HG02588 (cell line): ENCODE data around the gene KCNQ5.
"Not testable (repeated sequence)": the region's sequence is repeated elsewhere in the genome, so short reads cannot be mapped to it uniquely, and the experiment has no call there.

ENCODE experiments used
- ATAC-seq: cut with Tn5 transposase; IDR thresholded peaks from one replicate; pipeline ENCODE4 v1.9.1; 2021; ENCODE audit warnings: mild to moderate bottlenecking, moderate library complexity; ENCODE audit not compliant: unreplicated experiment

Gene KCNQ5

DNA sequence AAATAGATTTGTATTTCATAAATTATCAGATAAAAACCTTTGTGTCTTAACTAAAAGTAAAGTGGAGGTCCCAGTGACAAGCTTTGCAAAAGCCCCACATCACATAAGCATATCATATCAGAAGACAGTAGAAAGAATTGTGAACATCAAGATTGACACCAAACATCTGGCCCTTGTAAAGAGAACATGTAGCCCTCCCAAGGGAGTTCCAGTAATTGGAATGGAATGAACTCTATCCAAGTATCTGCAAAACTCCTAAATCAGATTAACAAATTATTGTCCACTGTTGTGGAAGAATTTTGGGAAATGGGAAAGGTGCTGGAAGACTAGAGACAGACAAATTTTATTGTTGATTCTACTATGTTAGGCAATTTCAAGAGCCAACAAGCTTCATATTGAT lies 268.8 kb downstream of the KCNQ5 start:
- no peak for ATAC-seq

GRCh38 chr6:72892901-72893300 lies 271.0 kb downstream of the KCNQ5 start:
- no peak for ATAC-seq

- no peak for ATAC-seq
Observed at GRCh38 chr6:72894091-72894490, 272.2 kb downstream of the KCNQ5 start.

DNA sequence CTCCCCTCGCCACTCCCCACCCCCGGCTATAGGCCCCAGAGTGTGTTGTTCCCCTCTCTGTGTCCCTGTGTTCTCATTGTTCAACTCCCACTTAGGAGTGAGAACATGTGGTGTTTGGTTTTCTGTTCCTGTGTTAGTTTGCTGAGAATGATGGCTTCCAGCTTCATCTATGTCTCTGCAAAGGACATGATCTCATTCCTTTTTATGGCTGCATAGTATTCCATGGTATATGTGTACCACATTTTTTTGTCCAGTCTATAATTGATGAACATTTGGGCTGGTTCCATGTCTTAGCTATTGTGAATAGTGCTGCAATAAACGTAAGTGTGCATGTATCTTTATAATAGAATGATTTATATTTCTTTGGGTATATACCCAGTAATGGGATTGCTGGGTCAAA lies 276.4 kb downstream of the KCNQ5 start:
- ATAC-seq, result not testable (repeated sequence)

- ATAC-seq, result no peak
Observed at GRCh38 chr6:72905705-72906478, 284.0 kb downstream of the KCNQ5 start.

DNA sequence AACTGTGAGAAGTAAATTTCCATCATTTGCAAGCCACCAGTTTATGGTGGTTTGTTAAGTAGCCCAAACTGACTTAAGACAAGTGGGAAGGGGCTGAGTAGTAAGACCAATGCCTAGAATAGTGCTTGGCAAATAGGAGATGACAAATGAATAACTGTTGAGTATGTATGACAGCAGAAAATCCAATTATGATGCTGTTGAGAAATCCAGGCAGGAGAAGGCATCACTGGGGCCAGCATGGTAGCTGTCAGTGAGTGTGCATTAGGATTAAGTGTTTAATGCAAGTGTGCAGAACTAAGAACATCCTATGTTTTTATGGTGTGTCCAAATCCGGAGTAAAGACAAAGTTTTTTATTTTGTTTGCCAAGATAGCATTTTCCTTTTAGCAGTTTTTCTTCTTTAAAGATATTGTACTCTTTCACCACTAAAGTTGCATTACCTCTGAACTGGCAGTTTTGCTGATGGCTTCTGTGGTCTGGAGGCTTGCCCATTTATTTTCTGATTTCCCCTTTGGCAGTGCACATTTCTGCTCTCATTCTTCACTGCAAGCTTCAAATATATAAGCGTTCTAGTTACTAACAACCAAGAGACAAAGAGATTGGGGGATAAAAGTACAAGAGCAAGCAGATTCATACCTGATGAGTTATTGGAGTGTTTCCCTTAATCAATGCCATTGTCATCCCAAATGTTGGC lies 289.7 kb downstream of the KCNQ5 start:
- ATAC-seq, result no peak

- ATAC-seq, result no peak
Observed at GRCh38 chr6:72913797-72914196, 291.9 kb downstream of the KCNQ5 start.

DNA sequence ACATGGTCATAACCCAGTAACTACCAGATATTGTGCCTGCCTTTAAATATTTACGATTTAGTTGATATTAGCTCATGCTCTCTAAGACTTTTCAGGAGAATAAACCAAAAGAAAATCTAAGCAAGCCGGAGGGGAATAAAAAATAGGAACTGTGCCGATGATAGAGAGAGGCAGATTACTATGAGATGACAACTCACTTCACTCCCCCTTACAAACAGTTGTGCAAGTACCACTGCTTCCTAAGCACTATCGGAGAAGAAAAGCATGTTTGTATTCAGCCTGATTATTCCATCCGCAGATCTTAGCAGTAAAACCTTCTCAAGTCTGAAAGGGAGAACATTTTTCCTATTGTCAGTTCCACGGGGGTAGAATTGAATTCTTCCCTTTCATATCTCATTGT lies 294.4 kb downstream of the KCNQ5 start:
- ATAC-seq, result no peak

- no peak for ATAC-seq
Observed at GRCh38 chr6:72916906-72917305, 295.0 kb downstream of the KCNQ5 start.

- no peak for ATAC-seq
Observed at GRCh38 chr6:72922401-72922800, 300.5 kb downstream of the KCNQ5 start.

DNA sequence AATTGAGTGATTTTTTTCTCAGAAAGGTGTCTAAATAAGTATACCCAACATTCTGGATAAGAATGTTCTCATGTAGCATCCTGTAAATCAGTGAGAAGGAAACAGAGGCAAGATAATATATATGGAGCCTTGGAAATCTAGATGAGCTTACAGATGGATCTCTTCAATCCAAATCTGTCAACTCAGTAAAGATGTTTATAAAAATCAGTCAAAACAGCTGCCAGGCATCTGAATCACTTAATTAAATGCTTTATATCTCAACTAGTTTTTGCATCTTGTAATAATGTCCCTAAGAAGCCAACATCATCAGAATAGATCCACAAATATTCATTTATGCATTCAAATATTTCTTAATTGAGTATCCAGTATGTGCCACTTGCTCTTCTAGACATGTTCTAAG lies 303.3 kb downstream of the KCNQ5 start:
- ATAC-seq, result no peak

- no peak for ATAC-seq
Observed at GRCh38 chr6:72930556-72931132, 308.8 kb downstream of the KCNQ5 start.

- no peak for ATAC-seq
Observed at GRCh38 chr6:72931325-72931887, 309.5 kb downstream of the KCNQ5 start.

DNA sequence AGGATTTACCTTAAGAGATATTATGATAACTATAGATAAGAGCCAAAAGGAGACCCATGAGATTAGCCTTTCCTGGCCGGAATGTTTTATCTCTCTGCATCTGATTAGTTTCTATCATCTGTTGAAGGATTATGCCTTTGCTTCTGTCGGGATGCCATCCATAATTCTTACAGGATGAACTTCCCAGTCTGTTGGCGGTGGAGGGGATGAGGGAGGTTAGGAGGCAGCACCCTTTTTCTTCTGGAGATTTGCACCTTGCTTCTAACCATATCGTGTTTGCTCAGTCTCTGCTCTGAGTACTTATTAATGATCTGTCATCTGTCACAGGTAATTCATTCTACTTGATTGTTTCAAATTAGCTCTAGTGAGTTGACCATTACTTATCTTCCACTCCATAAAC lies 311.4 kb downstream of the KCNQ5 start:
- no peak for ATAC-seq

DNA sequence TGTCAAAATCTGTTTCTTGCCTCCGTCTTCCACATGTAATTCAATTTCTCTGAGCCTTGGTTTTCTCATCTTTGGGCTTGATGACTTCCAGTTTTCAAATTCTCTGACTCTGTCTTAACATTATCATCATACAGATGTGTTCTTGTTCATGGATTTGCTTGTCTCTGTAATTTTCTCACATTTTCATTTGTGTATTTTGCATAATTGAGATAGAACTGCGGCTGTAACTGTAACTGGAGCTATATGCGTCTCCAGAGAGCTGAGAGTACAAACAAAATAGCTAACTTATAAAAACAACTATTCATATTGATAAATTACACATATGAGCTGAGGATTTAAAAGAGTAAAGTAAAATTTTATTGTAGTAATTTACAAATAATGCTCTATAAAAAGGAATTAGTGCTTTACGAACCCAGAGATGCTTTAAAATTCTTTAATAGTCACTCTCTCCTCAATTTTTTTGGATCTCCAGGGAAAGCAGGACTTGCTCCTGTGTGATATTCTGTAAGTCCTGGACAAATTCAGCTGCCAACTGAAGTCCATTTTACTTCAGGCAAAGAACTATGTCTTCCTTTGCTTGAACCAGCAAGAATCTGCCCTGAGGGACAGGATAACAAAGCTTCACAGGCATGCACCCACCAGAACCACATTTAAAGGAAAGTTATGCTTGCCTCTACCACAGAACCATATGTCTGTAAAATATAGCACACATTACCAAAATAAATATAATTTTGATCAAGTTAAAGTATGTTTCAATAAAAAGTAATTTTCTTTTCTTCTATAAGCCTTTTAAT lies 315.1 kb downstream of the KCNQ5 start:
- no peak for ATAC-seq

DNA sequence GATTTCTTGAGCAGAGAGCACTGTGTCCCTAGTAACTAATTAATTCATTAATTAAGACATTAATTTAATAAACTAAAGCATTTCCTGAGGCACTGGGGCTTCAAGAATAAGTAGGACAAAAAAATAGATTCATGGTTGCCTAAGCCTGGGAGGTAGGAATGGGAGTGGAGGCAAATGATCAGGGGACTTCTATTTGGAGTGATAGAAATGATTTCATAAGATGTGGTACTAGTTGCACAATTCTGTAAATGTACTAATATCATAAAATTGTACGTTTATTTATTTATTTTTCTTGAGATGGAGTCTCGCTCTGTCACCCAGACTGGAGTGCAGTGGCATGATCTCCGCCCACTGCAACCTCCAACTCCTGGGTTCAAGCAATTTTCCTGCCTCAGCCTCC lies 316.2 kb downstream of the KCNQ5 start:
- ATAC-seq, result no peak

GRCh38 chr6:72939004-72939403 lies 317.1 kb downstream of the KCNQ5 start:
- no peak for ATAC-seq

DNA sequence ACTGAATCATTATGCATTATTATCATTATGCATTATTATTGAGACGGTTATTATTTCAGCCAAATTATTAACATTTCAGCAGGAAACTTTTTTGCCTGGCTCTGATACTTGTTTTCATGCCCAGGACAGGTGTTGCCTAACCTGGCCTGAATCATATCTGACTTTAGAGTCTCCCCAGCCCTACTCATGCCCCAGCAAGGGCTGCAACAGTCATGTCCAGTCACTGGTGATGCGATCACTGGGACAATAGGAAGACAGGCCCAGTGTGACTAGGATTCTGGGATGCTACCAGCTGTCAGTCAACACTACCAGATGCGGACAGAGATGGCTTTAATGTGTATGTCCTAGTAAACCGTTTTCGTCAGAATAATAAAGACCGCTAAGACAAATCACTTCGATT lies 318.4 kb downstream of the KCNQ5 start:
- no peak for ATAC-seq

- no peak for ATAC-seq
Observed at GRCh38 chr6:72941263-72941662, 319.4 kb downstream of the KCNQ5 start.

- no peak for ATAC-seq
Observed at GRCh38 chr6:72941751-72942150, 319.9 kb downstream of the KCNQ5 start.

GRCh38 chr6:72943699-72944098 lies 321.8 kb downstream of the KCNQ5 start:
- no peak for ATAC-seq
